Stimulated activated CD4-positive, alpha-beta T cell treated with anti-CD3 and anti-CD28 coated beads, Interleukin-2, amount 100 ng/mL, for 48 hours (primary cell): ENCODE results near the gene C15orf39.

Experiments
- DNase-seq, 2 donors: peaks; one replicate each; pipeline ENCODE4 v3.0.0-alpha.2; 2020

The C15orf39 gene

GRCh38 chr15:75174102-75174501 is 27.6 kb upstream of the C15orf39 start:
- DNase-seq = no peak

GRCh38 chr15:75174729-75175128 is 27.0 kb upstream of the C15orf39 start:
- DNase-seq = no peak

- no peak for DNase-seq
Observed at GRCh38 chr15:75176396-75176761, 25.3 kb upstream of the C15orf39 start.

- DNase-seq = no peak
Observed at GRCh38 chr15:75177360-75178071, 24.2 kb upstream of the C15orf39 start.

- DNase-seq = no peak
Observed at GRCh38 chr15:75178171-75178937, 23.3 kb upstream of the C15orf39 start.

GRCh38 chr15:75178938-75179745 is 22.5 kb upstream of the C15orf39 start:
- no peak for DNase-seq

- DNase-seq = no peak
Observed at GRCh38 chr15:75179746-75180140, 21.9 kb upstream of the C15orf39 start.

GRCh38 chr15:75181780-75182179 is 19.9 kb upstream of the C15orf39 start:
- DNase-seq = no peak

- DNase-seq = no peak
Observed at GRCh38 chr15:75182187-75183131, 19.2 kb upstream of the C15orf39 start.

- DNase-seq = no peak
Observed at GRCh38 chr15:75185271-75186029, 16.2 kb upstream of the C15orf39 start.

GRCh38 chr15:75186044-75186443 is 15.6 kb upstream of the C15orf39 start:
- no peak for DNase-seq

- no peak for DNase-seq
Observed at GRCh38 chr15:75188499-75188898, 13.2 kb upstream of the C15orf39 start.

- no peak for DNase-seq
Observed at GRCh38 chr15:75191235-75191634, 10.4 kb upstream of the C15orf39 start.

GRCh38 chr15:75192307-75192706 is 9.4 kb upstream of the C15orf39 start:
- DNase-seq = no peak

GRCh38 chr15:75193272-75193671 is 8.4 kb upstream of the C15orf39 start:
- no peak for DNase-seq

- no peak for DNase-seq
Observed at GRCh38 chr15:75193976-75194375, 7.7 kb upstream of the C15orf39 start.

GRCh38 chr15:75194397-75194796 is 7.3 kb upstream of the C15orf39 start:
- no peak for DNase-seq

- DNase-seq = no peak
Observed at GRCh38 chr15:75195122-75195765, 6.4 kb upstream of the C15orf39 start.

- DNase-seq = no peak
Observed at GRCh38 chr15:75195766-75196241, 5.9 kb upstream of the C15orf39 start.

- no peak for DNase-seq
Observed at GRCh38 chr15:75197062-75197630, 4.5 kb upstream of the C15orf39 start.
